HG02970 (cell line): ENCODE measurements around the gene ADGRD1.
"Not testable (repeated sequence)": the region's sequence is repeated elsewhere in the genome, so short reads cannot be mapped to it uniquely, and the experiment has no call there.

Experiments
- ATAC-seq: cut with Tn5 transposase; IDR thresholded peaks from one replicate; pipeline ENCODE4 v1.9.1; 2021; ENCODE audit warnings: mild to moderate bottlenecking, moderate library complexity, moderate number of reproducible peaks; ENCODE audit not compliant: unreplicated experiment, low FRiP score

ADGRD1 gene

GRCh38 chr12:130982565-130983225 lies 29.0 kb downstream of the ADGRD1 start:
- ATAC-seq = no peak

GRCh38 chr12:130983328-130984017 lies 29.8 kb downstream of the ADGRD1 start:
- ATAC-seq = no peak

- ATAC-seq = no peak
Observed at GRCh38 chr12:130984183-130985058, 30.7 kb downstream of the ADGRD1 start.

- ATAC-seq = no peak
Observed at GRCh38 chr12:130987151-130987931, 33.6 kb downstream of the ADGRD1 start.

GRCh38 chr12:130988261-130988660 lies 34.6 kb downstream of the ADGRD1 start:
- no peak for ATAC-seq

GRCh38 chr12:130988751-130989150 lies 35.0 kb downstream of the ADGRD1 start:
- no peak for ATAC-seq

GRCh38 chr12:130989391-130989790 lies 35.7 kb downstream of the ADGRD1 start:
- no peak for ATAC-seq

- no peak for ATAC-seq
Observed at GRCh38 chr12:130990034-130990433, 36.3 kb downstream of the ADGRD1 start.

GRCh38 chr12:130992448-130992847 lies 38.7 kb downstream of the ADGRD1 start:
- no peak for ATAC-seq

GRCh38 chr12:130992979-130993538 lies 39.4 kb downstream of the ADGRD1 start:
- ATAC-seq = no peak

- ATAC-seq = no peak
Observed at GRCh38 chr12:130993759-130994670, 40.3 kb downstream of the ADGRD1 start.

- no peak for ATAC-seq
Observed at GRCh38 chr12:130994821-130995375, 41.2 kb downstream of the ADGRD1 start.

- ATAC-seq = not testable (repeated sequence)
Observed at GRCh38 chr12:130995386-130995969, 41.8 kb downstream of the ADGRD1 start.

- ATAC-seq = no peak
Observed at GRCh38 chr12:130998136-130998535, 44.4 kb downstream of the ADGRD1 start.

GRCh38 chr12:131000000-131000486 lies 46.3 kb downstream of the ADGRD1 start:
- no peak for ATAC-seq

- ATAC-seq = no peak
Observed at GRCh38 chr12:131001493-131001892, 47.8 kb downstream of the ADGRD1 start.

- no peak for ATAC-seq
Observed at GRCh38 chr12:131002216-131002631, 48.5 kb downstream of the ADGRD1 start.

GRCh38 chr12:131003036-131003715 lies 49.5 kb downstream of the ADGRD1 start:
- no peak for ATAC-seq
